Measurements from ENCODE around the gene PAGR1.
A peak's percentile ranks its signal among the peaks of the same experiment; 100 is the strongest.
"Not testable (repeated sequence)": the region's sequence is repeated elsewhere in the genome, so short reads cannot be mapped to it uniquely, and the experiment has no call there.

PAGR1 gene

GRCh38 chr16:29775742-29776408 lies 40.1 kb upstream of the PAGR1 start:
- no peak for TF ChIP-seq CTCF (conservative IDR thresholded peaks at IDR 0.05; ENCODE audit: low read depth, low read length)
- H3K4me3 ChIP-seq (ENCODE audit: low read length), result no peak overlapping the region
- no peak for DNase-seq (ENCODE audit: low read depth)

- no peak for DNase-seq (ENCODE audit: low read depth)
- no peak within 1 kb of the TSS for H3K4me3 ChIP-seq (ENCODE audit: low read length)
- no peak for TF ChIP-seq CTCF (conservative IDR thresholded peaks at IDR 0.05; ENCODE audit: low read depth, low read length)
These were observed 38.2 kb upstream of the PAGR1 start, which contains the start of gene ZG16 for GRCh38 chr16:29777576-29778350. ZG16 (plus strand) TSS chr16:29778256; CDS start chr16:29779267, 1,011 bp downstream.

GRCh38 chr16:29779474-29779873 lies 36.5 kb upstream of the PAGR1 start:
- H3K4me3 ChIP-seq (ENCODE audit: low read length), result no peak overlapping the region
- TF ChIP-seq CTCF (conservative IDR thresholded peaks at IDR 0.05; ENCODE audit: low read depth, low read length), result no peak
- no peak for DNase-seq (ENCODE audit: low read depth)

GRCh38 chr16:29783094-29783953 lies 32.6 kb upstream of the PAGR1 start:
- not testable (repeated sequence) for H3K4me3 ChIP-seq (ENCODE audit: low read length); DNase-seq (ENCODE audit: low read depth)

- no peak for TF ChIP-seq CTCF (conservative IDR thresholded peaks at IDR 0.05; ENCODE audit: low read depth, low read length)
- no peak for DNase-seq (ENCODE audit: low read depth)
- no peak overlapping the region for H3K4me3 ChIP-seq (ENCODE audit: low read length)
These were observed 31.8 kb upstream of the PAGR1 start for GRCh38 chr16:29784157-29784556.

- H3K4me3 ChIP-seq (ENCODE audit: low read length), result peak overlapping the region; percentile 35
- no peak for DNase-seq (ENCODE audit: low read depth)
- TF ChIP-seq CTCF (conservative IDR thresholded peaks at IDR 0.05; ENCODE audit: low read depth, low read length), result peak; percentile 85
These were observed 31.0 kb upstream of the PAGR1 start for GRCh38 chr16:29784901-29785500.

GRCh38 chr16:29787155-29787554 lies 28.8 kb upstream of the PAGR1 start:
- DNase-seq (ENCODE audit: low read depth); H3K4me3 ChIP-seq (ENCODE audit: low read length): not testable (repeated sequence)

Measured in retinal pigment epithelial cell (primary cell).